Muscle layer of colon (tissue), 2 donors: ENCODE measurements around the gene ZP1.

Experiments used
- H3K27ac ChIP-seq: one replicate; pipeline ENCODE4 v1.7.0; 2013; ENCODE audit warnings: low read depth, mild to moderate bottlenecking, low read length, moderate library complexity
- H3K27me3 ChIP-seq, 2 donors: one replicate each; pipeline ENCODE4 v1.7.0; 2013; ENCODE audit warnings: low read length in 2 of 2, mild to moderate bottlenecking in 2 of 2; ENCODE audit not compliant: insufficient read depth in 2 of 2, control insufficient read depth in 1 of 2
- H3K36me3 ChIP-seq: one replicate; pipeline ENCODE4 v1.7.0; 2013; ENCODE audit warnings: mild to moderate bottlenecking, low read length; ENCODE audit not compliant: insufficient read depth
- H3K4me1 ChIP-seq: one replicate; pipeline ENCODE4 v1.7.0; 2013; ENCODE audit warnings: mild to moderate bottlenecking, low read length; ENCODE audit not compliant: insufficient read depth
- H3K4me3 ChIP-seq, 2 donors: one replicate each; pipeline ENCODE4 v1.7.0; 2013; ENCODE audit warnings: low read length in 2 of 2, low read depth in 1 of 2, mild to moderate bottlenecking in 1 of 2, moderate library complexity in 1 of 2
- H3K9ac ChIP-seq: one replicate; pipeline ENCODE4 v1.7.0; 2013; ENCODE audit warnings: low read length
- H3K9me3 ChIP-seq: one replicate; pipeline ENCODE4 v1.7.0; 2013; ENCODE audit warnings: mild to moderate bottlenecking, low read length
- donor health status: abdominal sarcoma.
- donor health status: Adenocarcinoma of cecum.

Gene ZP1

DNA sequence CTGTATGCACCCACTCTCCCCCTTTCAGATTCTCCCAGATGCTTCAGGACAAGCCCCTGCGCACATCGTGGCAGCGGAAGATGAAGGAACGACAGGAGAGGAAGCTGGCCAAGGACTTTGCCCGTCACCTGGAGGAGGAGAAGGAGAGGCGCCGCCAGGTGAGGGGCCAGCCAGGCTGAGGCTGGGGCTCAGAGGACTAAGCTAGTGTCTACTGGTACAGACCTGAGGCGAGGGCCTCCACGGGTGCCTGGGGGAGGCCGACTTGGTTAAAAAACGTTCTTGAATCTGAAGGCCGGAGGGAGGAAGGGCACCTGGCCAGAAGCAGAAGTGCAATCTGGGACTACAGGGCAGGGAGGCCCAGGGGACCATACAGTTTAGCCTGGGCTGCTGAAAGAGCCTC lies 19.4 kb upstream of the ZP1 start:
- H3K4me1 ChIP-seq, result peaks cover 16% of the 10 kb centered on the region
- no peaks in the 10 kb centered on the region for H3K9me3 ChIP-seq
- H3K9ac ChIP-seq, result no peak overlapping the region
- H3K27me3 ChIP-seq, result no peaks in the 10 kb centered on the region
- H3K4me3 ChIP-seq, result no peak overlapping the region
- no peak overlapping the region for H3K27ac ChIP-seq
- peaks cover 18% of the 10 kb centered on the region for H3K36me3 ChIP-seq

DNA sequence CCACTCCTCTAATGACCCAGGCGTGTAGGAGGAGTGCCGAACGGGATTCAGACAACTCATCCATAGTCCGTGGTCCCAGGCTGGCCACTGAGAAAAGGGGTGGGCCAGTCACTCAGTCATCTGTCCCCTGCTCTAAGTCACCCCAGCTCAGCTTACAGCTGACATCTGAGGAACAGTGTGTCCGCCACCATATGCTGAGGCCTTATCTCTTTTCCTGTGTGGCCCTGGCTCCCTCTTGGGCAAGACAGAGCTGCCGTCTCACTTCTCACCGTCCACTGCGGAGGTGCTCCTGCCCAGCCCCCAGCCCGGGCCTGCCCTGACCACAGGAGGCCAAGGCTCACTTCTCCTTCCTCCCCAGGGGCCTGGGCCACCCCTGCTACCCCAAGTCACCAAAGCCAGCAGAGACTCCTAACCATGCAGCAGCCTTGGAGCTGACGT lies 18.6 kb upstream of the ZP1 start:
- H3K27me3 ChIP-seq, result no peaks in the 10 kb centered on the region
- H3K36me3 ChIP-seq, result peaks cover 18% of the 10 kb centered on the region
- H3K9me3 ChIP-seq, result no peaks in the 10 kb centered on the region
- peaks cover 8% of the 10 kb centered on the region for H3K4me1 ChIP-seq
- no peak overlapping the region for H3K27ac ChIP-seq
- H3K9ac ChIP-seq, result no peak overlapping the region
- no peak overlapping the region for H3K4me3 ChIP-seq

DNA sequence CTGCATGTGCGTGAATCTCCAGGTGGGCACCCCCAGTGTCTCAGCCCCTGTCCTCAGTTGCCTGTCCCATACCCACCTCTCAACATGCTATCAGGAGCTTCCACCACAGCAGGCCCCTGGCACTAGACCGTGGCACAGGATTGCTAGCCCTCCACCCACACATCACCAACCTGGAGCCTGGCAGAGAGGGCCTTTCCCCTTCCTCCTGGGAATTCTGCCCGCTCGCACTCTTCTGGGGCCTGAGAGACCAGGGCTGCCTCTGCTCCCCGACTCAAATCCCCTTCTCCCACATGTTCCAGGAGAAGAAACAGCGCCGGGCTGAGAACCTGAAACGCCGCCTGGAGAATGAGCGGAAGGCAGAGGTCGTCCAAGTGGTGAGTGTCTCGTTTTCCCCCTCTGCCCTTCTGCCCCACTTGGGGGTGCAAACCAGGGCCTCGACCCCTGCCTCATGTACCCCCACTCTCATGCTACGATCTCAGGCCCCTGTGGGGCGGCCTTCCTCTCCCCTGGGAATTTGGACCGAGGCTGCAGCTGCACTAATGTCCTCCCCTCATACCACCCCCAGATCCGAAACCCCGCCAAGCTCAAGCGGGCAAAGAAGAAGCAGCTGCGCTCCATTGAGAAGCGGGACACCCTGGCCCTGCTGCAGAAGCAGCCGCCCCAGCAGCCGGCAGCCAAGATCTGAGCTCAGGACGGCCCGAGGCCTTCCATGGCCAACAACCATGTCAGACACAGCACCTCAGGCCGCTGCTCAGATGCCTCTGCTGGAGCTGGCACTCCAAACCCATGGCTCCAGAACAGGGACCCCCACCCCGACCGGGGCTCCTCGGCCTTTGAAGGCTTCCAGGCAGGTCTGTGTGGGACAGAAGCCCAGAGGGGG lies 17.5 kb upstream of the ZP1 start:
- H3K36me3 ChIP-seq, result peaks cover 18% of the 10 kb centered on the region
- H3K4me3 ChIP-seq, result no peak overlapping the region

GRCh38 chr11:60851327-60852104 lies 15.8 kb upstream of the ZP1 start:
- no peaks in the 10 kb centered on the region for H3K4me1 ChIP-seq
- no peaks in the 10 kb centered on the region for H3K9me3 ChIP-seq
- H3K36me3 ChIP-seq, result peaks cover 18% of the 10 kb centered on the region
- no peak overlapping the region for H3K9ac ChIP-seq
- H3K27me3 ChIP-seq, result no peaks in the 10 kb centered on the region
- H3K4me3 ChIP-seq, result no peak overlapping the region
- no peak overlapping the region for H3K27ac ChIP-seq

More for the DNA sequence above, 17.5 kb upstream of the ZP1 start:
- no peaks in the 10 kb centered on the region for H3K9me3 ChIP-seq
- H3K27ac ChIP-seq, result no peak overlapping the region
- H3K9ac ChIP-seq, result no peak overlapping the region
- no peaks in the 10 kb centered on the region for H3K4me1 ChIP-seq
- H3K27me3 ChIP-seq, result no peaks in the 10 kb centered on the region

DNA sequence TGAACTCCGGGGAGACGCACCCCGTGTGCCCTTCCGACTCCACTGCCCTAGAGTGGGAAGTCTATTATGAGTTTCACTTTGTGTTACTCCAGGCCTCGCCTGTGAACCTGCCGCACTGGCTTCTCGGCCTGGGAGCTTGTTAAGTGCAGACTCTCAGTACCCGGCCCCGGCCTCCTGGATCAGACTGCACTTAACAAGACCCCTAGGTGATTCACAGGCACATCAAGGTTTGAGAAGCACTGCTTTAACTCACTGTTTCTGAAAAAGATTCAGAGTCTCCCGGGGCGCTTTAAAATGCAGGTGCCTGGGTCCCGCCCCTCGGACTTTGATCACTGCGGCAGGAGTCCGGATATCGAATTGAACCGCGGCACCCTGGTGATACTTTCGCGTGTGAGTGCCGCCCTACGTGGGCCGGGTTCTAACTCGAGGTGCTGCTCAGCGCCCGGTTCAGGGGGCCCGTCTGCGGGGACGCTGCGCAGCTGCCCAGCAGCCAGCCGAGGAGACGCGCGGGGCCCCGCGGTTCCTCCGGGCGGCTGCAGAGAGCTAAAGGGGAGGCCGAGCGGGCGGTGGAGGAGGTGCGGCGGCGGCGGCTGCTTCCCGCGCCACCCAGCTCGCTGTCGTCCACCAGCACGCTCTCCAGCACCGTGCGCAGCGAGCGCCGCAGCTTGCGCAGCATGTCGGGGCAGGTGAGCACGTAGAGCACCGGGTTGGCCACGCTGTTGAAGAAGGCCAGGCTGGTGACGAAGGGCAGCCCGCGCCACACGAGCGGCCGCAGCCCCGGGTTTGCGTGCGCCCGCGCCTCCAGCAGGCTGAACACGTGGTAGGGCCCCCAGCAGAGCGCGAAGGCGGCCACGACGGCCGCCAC lies 15.0 kb upstream of the ZP1 start:
- H3K4me1 ChIP-seq, result no peaks in the 10 kb centered on the region
- no peak overlapping the region for H3K9ac ChIP-seq
- H3K27me3 ChIP-seq, result no peaks in the 10 kb centered on the region
- no peaks in the 10 kb centered on the region for H3K9me3 ChIP-seq
- no peak overlapping the region for H3K27ac ChIP-seq
- H3K36me3 ChIP-seq, result peaks cover 18% of the 10 kb centered on the region
- no peak overlapping the region for H3K4me3 ChIP-seq

DNA sequence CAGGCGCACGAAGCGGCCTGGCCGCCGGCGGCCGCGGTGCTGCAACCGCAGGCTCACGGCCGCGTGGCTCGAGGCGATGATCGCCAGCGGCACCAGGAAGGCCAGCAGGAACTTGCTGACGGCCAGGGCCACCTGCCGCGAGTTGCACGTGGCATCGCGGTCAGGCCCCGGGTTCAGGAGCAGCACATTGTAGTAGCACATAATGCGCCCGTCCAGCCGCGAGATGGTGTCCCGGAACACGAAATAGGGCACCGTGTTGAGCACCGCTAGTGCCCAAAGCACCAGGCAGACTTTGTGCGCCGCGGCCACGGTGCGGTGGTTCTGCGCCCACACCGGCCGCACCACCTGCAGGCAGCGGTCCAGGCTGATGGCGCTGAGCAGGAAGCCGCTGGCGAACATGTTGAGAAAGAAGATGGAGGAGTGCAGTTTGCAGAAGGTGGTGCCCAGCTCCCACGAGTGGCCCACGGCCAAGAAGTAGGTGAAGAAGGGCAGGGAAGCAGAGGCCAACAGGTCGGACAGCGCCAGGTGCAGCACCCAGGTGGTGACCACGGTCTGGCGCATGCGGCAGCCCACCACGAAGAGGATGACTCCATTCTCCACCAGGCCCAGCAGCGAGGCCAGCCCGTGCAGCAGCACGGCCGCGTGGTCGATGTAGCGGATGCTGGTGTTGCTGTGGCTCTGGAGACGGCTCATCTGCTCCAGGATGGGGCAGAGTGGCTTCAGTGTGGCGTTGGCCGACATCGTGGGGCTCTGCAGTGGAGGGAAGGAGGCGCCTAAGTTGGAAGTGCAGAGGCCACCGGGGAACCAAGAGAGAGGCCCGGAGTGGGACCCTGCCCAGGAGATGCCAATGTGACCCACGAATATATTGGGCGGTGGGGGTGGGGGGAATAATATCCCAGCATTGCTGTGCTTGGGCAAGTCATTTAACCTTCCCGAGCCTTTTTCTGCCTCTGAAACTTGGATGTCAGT lies 14.1 kb upstream of the ZP1 start:
- Histone ChIP-seq H3K9ac (no peak overlapping the region), H3K9me3 (no peaks in the 10 kb centered on the region), H3K4me3 (no peak overlapping the region), H3K27ac (no peak overlapping the region), H3K4me1 (no peaks in the 10 kb centered on the region), H3K27me3 (no peaks in the 10 kb centered on the region), H3K36me3 (peaks cover 17% of the 10 kb centered on the region)

DNA sequence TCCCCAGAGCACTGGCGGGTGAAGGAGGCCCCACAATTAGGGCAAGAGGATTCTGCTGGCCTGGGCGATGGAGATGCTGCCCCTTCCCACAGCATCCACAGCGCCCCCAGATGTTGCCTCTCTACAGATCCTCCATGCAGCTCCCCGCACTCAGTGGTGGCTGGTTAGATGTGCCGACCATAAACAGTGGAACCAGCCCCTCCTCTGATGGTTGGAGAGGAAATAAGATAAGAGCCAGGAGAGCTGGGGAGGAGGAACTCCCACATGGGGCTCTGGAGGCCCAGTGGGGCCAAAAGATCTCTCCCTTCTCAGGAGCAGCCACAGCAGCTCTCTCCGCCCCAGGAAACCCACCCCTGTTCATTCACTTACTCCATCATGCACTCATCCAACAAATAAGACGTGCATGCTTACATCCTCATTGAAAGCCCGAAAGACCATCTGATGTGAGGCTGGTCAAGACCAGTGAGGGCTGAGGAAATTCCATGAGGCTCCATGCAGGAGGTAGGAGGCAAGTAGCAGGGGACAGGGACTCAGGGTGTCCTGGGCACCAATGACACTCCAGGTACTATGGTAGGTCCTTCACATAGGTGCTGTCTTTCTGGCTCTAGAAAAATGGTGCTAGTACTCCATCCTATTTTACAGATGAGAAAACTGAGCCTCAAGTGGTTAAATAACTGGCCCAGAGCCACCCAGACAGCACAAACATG lies 13.0 kb upstream of the ZP1 start:
- Histone ChIP-seq H3K27ac (no peak overlapping the region), H3K4me3 (no peak overlapping the region), H3K4me1 (no peaks in the 10 kb centered on the region), H3K27me3 (no peaks in the 10 kb centered on the region), H3K9me3 (no peaks in the 10 kb centered on the region), H3K9ac (no peak overlapping the region), H3K36me3 (peaks cover 12% of the 10 kb centered on the region)

- no peaks in the 10 kb centered on the region for H3K4me1 ChIP-seq
- peaks cover 6% of the 10 kb centered on the region for H3K36me3 ChIP-seq
- no peaks in the 10 kb centered on the region for H3K27me3 ChIP-seq
- no peak overlapping the region for H3K4me3 ChIP-seq
- no peaks in the 10 kb centered on the region for H3K9me3 ChIP-seq
- H3K9ac ChIP-seq, result no peak overlapping the region
- H3K27ac ChIP-seq, result no peak overlapping the region
These were observed 12.3 kb upstream of the ZP1 start for GRCh38 chr11:60854847-60855725.

- no peaks in the 10 kb centered on the region for H3K27me3 ChIP-seq
- no peaks in the 10 kb centered on the region for H3K4me1 ChIP-seq
- no peak within 1 kb of the TSS for H3K9ac ChIP-seq
- H3K4me3 ChIP-seq, result no peak within 1 kb of the TSS
- peaks cover 2% of the 10 kb centered on the region for H3K36me3 ChIP-seq
- no peaks in the 10 kb centered on the region for H3K9me3 ChIP-seq
- H3K27ac ChIP-seq, result no peak within 1 kb of the TSS
These were observed 11.4 kb upstream of the ZP1 start, which contains the start of gene PTGDR2 for GRCh38 chr11:60855726-60856633. PTGDR2 (minus strand) TSS chr11:60855950; CDS start chr11:60853722, 2,228 bp downstream.
